Endodermal cell (in vitro differentiated cells): ENCODE data around the gene KCTD21. TPM values are rescaled to one million over a fixed set of nuclear protein-coding genes. Genes with fewer than 3 reads are reported as not detected.
"Not testable (repeated sequence)": the region's sequence is repeated elsewhere in the genome, so short reads cannot be mapped to it uniquely, and the experiment has no call there.

ENCODE experiments used
- DNase-seq: peaks from one replicate; pipeline ENCODE4 v3.0.0-alpha.2; 2017
- H3K27ac ChIP-seq: 2 replicates; pipeline ENCODE4 v1.5.1; 2013; ENCODE audit warnings: mild to moderate bottlenecking, low read depth, low read length, moderate library complexity
- H3K27me3 ChIP-seq: 2 replicates; pipeline ENCODE4 v1.6.1; 2013; ENCODE audit warnings: mild to moderate bottlenecking, low read length, moderate library complexity; ENCODE audit not compliant: insufficient read depth, control insufficient read depth, poor library complexity, severe bottlenecking
- H3K36me3 ChIP-seq: 2 replicates; pipeline ENCODE4 v1.7.0; 2013; ENCODE audit warnings: mild to moderate bottlenecking, low read length, moderate library complexity; ENCODE audit not compliant: control insufficient read depth, insufficient read depth
- H3K4me1 ChIP-seq: one replicate; pipeline ENCODE4 v1.7.0; 2013; ENCODE audit warnings: low read length; ENCODE audit not compliant: control insufficient read depth, insufficient read depth
- H3K4me3 ChIP-seq: 2 replicates; pipeline ENCODE4 v1.5.1; 2013; ENCODE audit warnings: mild to moderate bottlenecking, low read length, moderate library complexity
- H3K9ac ChIP-seq: 2 replicates; pipeline ENCODE4 v1.6.1; 2013; ENCODE audit warnings: mild to moderate bottlenecking, low read length, moderate library complexity; ENCODE audit not compliant: poor library complexity, severe bottlenecking; ENCODE audit errors: extremely low read depth
- H3K9me3 ChIP-seq: 2 replicates; pipeline ENCODE4 v1.6.1; 2013; ENCODE audit warnings: mild to moderate bottlenecking, low read length, moderate library complexity; ENCODE audit not compliant: control insufficient read depth
- H3K27ac Mint-ChIP-seq: 2 replicates; pipeline ENCODE4 v1.8.0; 2020; ENCODE audit warnings: mixed read lengths
- H3K27me3 Mint-ChIP-seq: 2 replicates; pipeline ENCODE4 v1.8.0; 2021; ENCODE audit warnings: mild to moderate bottlenecking, mixed read lengths; ENCODE audit not compliant: insufficient read depth
- H3K36me3 Mint-ChIP-seq: 2 replicates; pipeline ENCODE4 v1.8.0; 2020; ENCODE audit warnings: low read depth, mixed read lengths
- H3K4me1 Mint-ChIP-seq: 2 replicates; pipeline ENCODE4 v1.8.0; 2020; ENCODE audit warnings: mixed read lengths
- H3K4me3 Mint-ChIP-seq: 2 replicates; pipeline ENCODE4 v1.8.0; 2020; ENCODE audit warnings: mild to moderate bottlenecking, moderate library complexity, mixed read lengths
- H3K9me3 Mint-ChIP-seq: 2 replicates; pipeline ENCODE4 v1.8.0; 2020; ENCODE audit warnings: mild to moderate bottlenecking, mixed read lengths
- CTCF ChIP-seq: fragments of 200-600 bp; sonication (generic); conservative IDR thresholded peaks from 2 replicates; pipeline ENCODE4 v1.5.0; 2021; ENCODE audit warnings: antibody characterized with exemption, mild to moderate bottlenecking
- WGBS, 2 experiments: methylation state at CpG; one replicate each; pipeline versions ENCODE4 v1.1.5 to v1.1.7; 2013; ENCODE audit warnings: missing lambda C conversion rate in 2 of 2, mixed read lengths in 1 of 2; ENCODE audit not compliant: insufficient coverage in 1 of 2, insufficient read length in 1 of 2; 5-methylcytosine and 5-hydroxymethylcytosine counted together
- total RNA-seq, 2 donors: library from RNA; stranded (reverse); fragmentation: NEBNext Ultra II Directional in 1 of 2; extraction: Animal tissue kit (Norgen Biotek cat#: 25700) in 1 of 2; gene quantifications; 2 replicates in 1 of 2; 3 replicates in 1 of 2; pipeline ENCODE4 v1.2.1, GENCODE V29; 2021

KCTD21 gene
- total RNA-seq, 2 donors from 2014 or later = 4.1 to 4.6 TPM

GRCh38 chr11:78224906-78225420 is 36.5 kb upstream of the KCTD21 start:
- no peak for TF ChIP-seq CTCF
- Histone ChIP-seq H3K4me1 (no peaks in the 10 kb centered on the region), H3K27me3 (no peaks in the 10 kb centered on the region), H3K36me3 (peaks cover 73% of the 10 kb centered on the region), H3K9me3 (no peaks in the 10 kb centered on the region), H3K27ac (no peak overlapping the region), H3K4me3 (no peak overlapping the region), H3K9ac (no peak overlapping the region)
- no peak for DNase-seq
- WGBS, 2 experiments = 96% methylated on average over 3 to 7 of the region's 7 CpGs
- Mint-ChIP-seq H3K4me1 (peaks cover 5% of the 10 kb centered on the region), H3K9me3 (no peaks in the 10 kb centered on the region), H3K27me3 (no peaks in the 10 kb centered on the region), H3K27ac (no peak overlapping the region), H3K4me3 (no peak overlapping the region), H3K36me3 (peaks cover 43% of the 10 kb centered on the region)

- no peak overlapping the region for H3K4me3 ChIP-seq
- peaks cover 78% of the 10 kb centered on the region for H3K36me3 ChIP-seq
- Mint-ChIP-seq H3K36me3 (peaks cover 44% of the 10 kb centered on the region), H3K4me3 (no peak overlapping the region), H3K27me3 (no peaks in the 10 kb centered on the region), H3K4me1 (peaks cover 2% of the 10 kb centered on the region), H3K9me3 (no peaks in the 10 kb centered on the region), H3K27ac (no peak overlapping the region)
- 94 to 98% methylated on average over 3 to 4 of the region's 4 CpGs for WGBS, 2 experiments
- H3K27ac ChIP-seq = no peak overlapping the region
- no peaks in the 10 kb centered on the region for H3K4me1 ChIP-seq
- H3K9ac ChIP-seq = no peak overlapping the region
- no peaks in the 10 kb centered on the region for H3K9me3 ChIP-seq
- DNase-seq = no peak
- no peaks in the 10 kb centered on the region for H3K27me3 ChIP-seq
- TF ChIP-seq CTCF = no peak
These were observed 36.1 kb upstream of the KCTD21 start for GRCh38 chr11:78224506-78224905.

GRCh38 chr11:78223320-78223954 is 35.0 kb upstream of the KCTD21 start:
- Mint-ChIP-seq H3K27ac (no peak overlapping the region), H3K4me3 (no peak overlapping the region), H3K36me3 (peaks cover 53% of the 10 kb centered on the region), H3K27me3 (no peaks in the 10 kb centered on the region), H3K4me1 (no peaks in the 10 kb centered on the region), H3K9me3 (no peaks in the 10 kb centered on the region)
- no peak for DNase-seq
- Histone ChIP-seq H3K4me1 (no peaks in the 10 kb centered on the region), H3K9ac (no peak overlapping the region), H3K4me3 (no peak overlapping the region), H3K36me3 (peaks cover 88% of the 10 kb centered on the region), H3K27me3 (no peaks in the 10 kb centered on the region), H3K27ac (no peak overlapping the region), H3K9me3 (no peaks in the 10 kb centered on the region)
- no peak for TF ChIP-seq CTCF
- 92 to 100% methylated on average over 6 to 9 of the region's 9 CpGs for WGBS, 2 experiments

- not testable (repeated sequence) for H3K4me3 Mint-ChIP-seq, H3K4me3 ChIP-seq, DNase-seq, H3K9me3 ChIP-seq, H3K9ac ChIP-seq, H3K27me3 Mint-ChIP-seq, H3K27me3 ChIP-seq, H3K4me1 Mint-ChIP-seq, H3K27ac ChIP-seq, H3K27ac Mint-ChIP-seq, H3K4me1 ChIP-seq, H3K9me3 Mint-ChIP-seq
- peaks cover 59% of the 10 kb centered on the region for H3K36me3 Mint-ChIP-seq
- H3K36me3 ChIP-seq = peaks cover 92% of the 10 kb centered on the region
- 84 to 86% methylated on average over 9 to 10 of the region's 10 CpGs for WGBS, 2 experiments
These were observed 34.3 kb upstream of the KCTD21 start for GRCh38 chr11:78222726-78223125.
